ENCODE results near the gene NEK10. TPM values are rescaled to one million over a fixed set of nuclear protein-coding genes. Genes with fewer than 3 reads are reported as not detected.

Gene NEK10
- total and polyA plus RNA-seq, 2 donors (not counting 1 experiment from before 2014, with no cell fraction given), result 0.49 to 0.55 TPM

DNA sequence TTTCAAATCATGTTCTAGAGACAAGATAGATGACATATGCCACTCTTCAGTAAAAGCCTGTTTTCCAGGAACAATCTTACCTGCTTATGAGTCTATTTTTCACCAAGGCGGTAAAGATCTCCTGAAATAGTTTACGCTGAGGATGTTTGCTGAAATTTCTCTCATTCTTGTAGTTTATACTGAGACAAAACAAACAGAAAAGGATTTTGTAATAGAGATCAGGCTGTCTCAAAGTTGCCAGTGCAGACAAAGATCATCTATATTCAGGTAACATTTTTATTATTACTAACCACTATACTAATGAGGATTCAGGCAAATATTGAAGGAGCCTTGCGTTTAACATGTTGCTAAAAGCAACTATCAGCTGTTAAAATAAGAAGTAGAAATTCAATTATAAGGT, 25.0 kb downstream of the NEK10 start:
- Mint-ChIP-seq H3K4me1 (peaks cover 10% of the 10 kb centered on the region), H3K27me3 (no peaks in the 10 kb centered on the region), H3K27ac (no peak overlapping the region), H3K9me3 (ENCODE audit: insufficient read depth) (no peaks in the 10 kb centered on the region), H3K4me3 (no peak overlapping the region)
- POLR2A ChIA-PET, result no interaction called here
- intact Hi-C loops (cut with micrococcal nuclease), result no loop called here
- no peak overlapping the region for H2AFZ ChIP-seq (ENCODE audit: insufficient read depth, low read depth, low read length, poor library complexity, severe bottlenecking)
- H3K27ac ChIP-seq (ENCODE audit: low read length in 2 of 2), result no peak overlapping the region
- CTCF ChIA-PET, result no interaction called here
- H3K4me2 ChIP-seq (replicated peaks; ENCODE audit: low read depth, low read length, poor library complexity, severe bottlenecking), result no peak overlapping the region
- no peaks in the 10 kb centered on the region for H4K20me1 ChIP-seq (ENCODE audit: control insufficient read depth, insufficient read depth, low read length, poor library complexity, severe bottlenecking)
- H3K4me1 ChIP-seq (ENCODE audit: control insufficient read depth in 2 of 2, insufficient read depth in 2 of 2, low read length in 2 of 2), result no peaks in the 10 kb centered on the region
- H3K79me2 ChIP-seq (ENCODE audit: control insufficient read depth, insufficient read depth, low read length), result no peaks in the 10 kb centered on the region
- ATAC-seq (ENCODE audit: low read depth) (no peak), DNase-seq (no peak)
- H3K9me3 ChIP-seq (ENCODE audit: control extremely low read depth in 1 of 3, control insufficient read depth in 2 of 3, insufficient read depth in 1 of 3, low read length in 2 of 3), result no peaks in the 10 kb centered on the region
- no CpG with 5 or more reads among the region's 3 CpGs for WGBS (ENCODE audit: insufficient coverage)
- TF ChIP-seq, protein P1, sequence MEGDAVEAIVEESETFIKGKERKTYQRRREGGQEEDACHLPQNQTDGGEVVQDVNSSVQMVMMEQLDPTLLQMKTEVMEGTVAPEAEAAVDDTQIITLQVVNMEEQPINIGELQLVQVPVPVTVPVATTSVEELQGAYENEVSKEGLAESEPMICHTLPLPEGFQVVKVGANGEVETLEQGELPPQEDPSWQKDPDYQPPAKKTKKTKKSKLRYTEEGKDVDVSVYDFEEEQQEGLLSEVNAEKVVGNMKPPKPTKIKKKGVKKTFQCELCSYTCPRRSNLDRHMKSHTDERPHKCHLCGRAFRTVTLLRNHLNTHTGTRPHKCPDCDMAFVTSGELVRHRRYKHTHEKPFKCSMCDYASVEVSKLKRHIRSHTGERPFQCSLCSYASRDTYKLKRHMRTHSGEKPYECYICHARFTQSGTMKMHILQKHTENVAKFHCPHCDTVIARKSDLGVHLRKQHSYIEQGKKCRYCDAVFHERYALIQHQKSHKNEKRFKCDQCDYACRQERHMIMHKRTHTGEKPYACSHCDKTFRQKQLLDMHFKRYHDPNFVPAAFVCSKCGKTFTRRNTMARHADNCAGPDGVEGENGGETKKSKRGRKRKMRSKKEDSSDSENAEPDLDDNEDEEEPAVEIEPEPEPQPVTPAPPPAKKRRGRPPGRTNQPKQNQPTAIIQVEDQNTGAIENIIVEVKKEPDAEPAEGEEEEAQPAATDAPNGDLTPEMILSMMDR (IDR thresholded peaks at IDR 0.05), result no peak
- no peak for TF ChIP-seq EZH2 (IDR thresholded peaks at IDR 0.05; ENCODE audit: borderline replicate concordance, insufficient read depth, low read depth, low read length, poor library complexity, severe bottlenecking)
- H3K27me3 ChIP-seq (replicated peaks in 1 of 4; ENCODE audit: control extremely low read depth in 1 of 4, control insufficient read depth in 3 of 4, insufficient read depth in 4 of 4, low read length in 3 of 4), result no peaks in the 10 kb centered on the region
- no peaks in the 10 kb centered on the region for H3K36me3 ChIP-seq (replicated peaks in 1 of 2; ENCODE audit: control extremely low read depth in 1 of 2, control insufficient read depth in 1 of 2, extremely low read depth in 1 of 2, insufficient read depth in 2 of 2, low read length in 1 of 2)
- H3K4me3 ChIP-seq (ENCODE audit: control extremely low read depth in 1 of 5, extremely low read depth in 1 of 5, insufficient read depth in 1 of 5, low read depth in 2 of 5, low read length in 4 of 5), result no peak overlapping the region
- no peak overlapping the region for H3K9ac ChIP-seq (ENCODE audit: low read length)

DNA sequence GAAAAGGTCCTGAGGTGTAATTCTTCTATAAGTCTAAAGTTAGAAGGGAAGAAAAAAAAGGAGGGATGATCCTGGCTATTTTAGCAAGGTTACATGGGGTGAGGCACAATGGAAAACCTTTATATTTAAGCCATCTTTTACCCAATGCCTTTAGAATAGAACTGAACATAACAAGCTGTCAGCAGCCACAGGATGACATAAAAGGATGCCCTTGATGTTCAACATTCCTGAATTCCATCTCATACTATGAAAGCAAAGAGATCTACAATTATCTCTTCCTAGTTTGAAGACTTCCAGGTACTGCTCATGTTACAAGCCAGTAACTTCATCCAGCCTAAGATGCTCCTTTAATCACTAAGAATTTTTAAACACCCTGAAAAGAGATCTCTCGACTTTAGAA, 26.9 kb downstream of the NEK10 start:
- Mint-ChIP-seq H3K4me3 (no peak overlapping the region), H3K27ac (no peak overlapping the region), H3K4me1 (peaks cover 10% of the 10 kb centered on the region), H3K27me3 (no peaks in the 10 kb centered on the region), H3K9me3 (ENCODE audit: insufficient read depth) (peaks cover 3% of the 10 kb centered on the region)
- CTCF ChIA-PET, result no interaction called here
- 100% methylated on average over 1 of the region's 1 CpG for WGBS (ENCODE audit: insufficient coverage)
- ATAC-seq (ENCODE audit: low read depth) (no peak), DNase-seq (no peak)
- intact Hi-C loops (cut with micrococcal nuclease), result no loop called here
- H3K4me3 ChIP-seq (ENCODE audit: control extremely low read depth in 1 of 5, extremely low read depth in 1 of 5, insufficient read depth in 1 of 5, low read depth in 2 of 5, low read length in 4 of 5), result no peak overlapping the region
- H3K27ac ChIP-seq (ENCODE audit: low read length in 2 of 2), result no peak overlapping the region
- H2AFZ ChIP-seq (ENCODE audit: insufficient read depth, low read depth, low read length, poor library complexity, severe bottlenecking), result no peak overlapping the region
- no peaks in the 10 kb centered on the region for H3K79me2 ChIP-seq (ENCODE audit: control insufficient read depth, insufficient read depth, low read length)
- H3K4me1 ChIP-seq (ENCODE audit: control insufficient read depth in 2 of 2, insufficient read depth in 2 of 2, low read length in 2 of 2), result no peaks in the 10 kb centered on the region
- POLR2A ChIA-PET, result no interaction called here
- H3K9ac ChIP-seq (ENCODE audit: low read length), result no peak overlapping the region
- H3K27me3 ChIP-seq (replicated peaks in 1 of 4; ENCODE audit: control extremely low read depth in 1 of 4, control insufficient read depth in 3 of 4, insufficient read depth in 4 of 4, low read length in 3 of 4), result no peaks in the 10 kb centered on the region
- H3K36me3 ChIP-seq (replicated peaks in 1 of 2; ENCODE audit: control extremely low read depth in 1 of 2, control insufficient read depth in 1 of 2, extremely low read depth in 1 of 2, insufficient read depth in 2 of 2, low read length in 1 of 2), result no peaks in the 10 kb centered on the region
- TF ChIP-seq, protein P1 (IDR thresholded peaks at IDR 0.05), result no peak
- no peak for TF ChIP-seq EZH2 (IDR thresholded peaks at IDR 0.05; ENCODE audit: borderline replicate concordance, insufficient read depth, low read depth, low read length, poor library complexity, severe bottlenecking)
- H3K9me3 ChIP-seq (ENCODE audit: control extremely low read depth in 1 of 3, control insufficient read depth in 2 of 3, insufficient read depth in 1 of 3, low read length in 2 of 3), result no peaks in the 10 kb centered on the region
- H3K4me2 ChIP-seq (replicated peaks; ENCODE audit: low read depth, low read length, poor library complexity, severe bottlenecking), result no peak overlapping the region
- no peaks in the 10 kb centered on the region for H4K20me1 ChIP-seq (ENCODE audit: control insufficient read depth, insufficient read depth, low read length, poor library complexity, severe bottlenecking)

All from B cell (primary cell).